GM12875 (cell line): ENCODE measurements around the gene RRP9.

Experiments
- H3K4me3 ChIP-seq: one replicate; pipeline ENCODE4 v1.5.1; 2011; ENCODE audit warnings: low read depth, low read length, control low read depth
- TF ChIP-seq, protein P1 (sequence below): IDR thresholded peaks from 2 replicates; pipeline ENCODE4 v1.5.1; 2011; ENCODE audit warnings: low read depth, mild to moderate bottlenecking, control low read depth, inconsistent platforms, low read length, moderate library complexity, borderline replicate concordance; ENCODE audit not compliant: insufficient read depth

The RRP9 gene

GRCh38 chr3:51954713-51955112 is 13.0 kb upstream of the RRP9 start:
- no peak overlapping the region for H3K4me3 ChIP-seq
- TF ChIP-seq, protein P1, sequence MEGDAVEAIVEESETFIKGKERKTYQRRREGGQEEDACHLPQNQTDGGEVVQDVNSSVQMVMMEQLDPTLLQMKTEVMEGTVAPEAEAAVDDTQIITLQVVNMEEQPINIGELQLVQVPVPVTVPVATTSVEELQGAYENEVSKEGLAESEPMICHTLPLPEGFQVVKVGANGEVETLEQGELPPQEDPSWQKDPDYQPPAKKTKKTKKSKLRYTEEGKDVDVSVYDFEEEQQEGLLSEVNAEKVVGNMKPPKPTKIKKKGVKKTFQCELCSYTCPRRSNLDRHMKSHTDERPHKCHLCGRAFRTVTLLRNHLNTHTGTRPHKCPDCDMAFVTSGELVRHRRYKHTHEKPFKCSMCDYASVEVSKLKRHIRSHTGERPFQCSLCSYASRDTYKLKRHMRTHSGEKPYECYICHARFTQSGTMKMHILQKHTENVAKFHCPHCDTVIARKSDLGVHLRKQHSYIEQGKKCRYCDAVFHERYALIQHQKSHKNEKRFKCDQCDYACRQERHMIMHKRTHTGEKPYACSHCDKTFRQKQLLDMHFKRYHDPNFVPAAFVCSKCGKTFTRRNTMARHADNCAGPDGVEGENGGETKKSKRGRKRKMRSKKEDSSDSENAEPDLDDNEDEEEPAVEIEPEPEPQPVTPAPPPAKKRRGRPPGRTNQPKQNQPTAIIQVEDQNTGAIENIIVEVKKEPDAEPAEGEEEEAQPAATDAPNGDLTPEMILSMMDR: no peak

DNA sequence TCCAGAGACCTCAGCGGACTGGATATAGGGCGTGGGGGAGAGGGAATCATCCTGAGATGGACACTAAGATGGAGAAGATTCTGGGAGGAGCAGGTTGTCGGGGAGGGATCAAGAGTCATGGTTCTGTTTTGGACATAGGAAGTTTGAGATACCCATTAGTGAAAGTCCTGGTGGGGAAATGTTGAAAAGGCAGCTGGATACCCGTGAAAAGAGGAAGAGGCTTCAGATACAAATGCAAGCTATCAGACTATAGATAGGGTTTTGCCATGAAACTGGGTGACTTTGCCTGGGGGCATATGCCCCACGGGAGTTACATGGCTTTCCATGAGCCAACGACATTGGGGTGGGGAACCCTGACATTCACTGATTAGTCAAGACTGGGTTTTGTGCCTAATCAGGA is 12.4 kb upstream of the RRP9 start:
- H3K4me3 ChIP-seq: no peak overlapping the region
- TF ChIP-seq, protein P1: no peak

GRCh38 chr3:51953445-51953844 is 11.7 kb upstream of the RRP9 start:
- H3K4me3 ChIP-seq: no peak overlapping the region
- TF ChIP-seq, protein P1: no peak

DNA sequence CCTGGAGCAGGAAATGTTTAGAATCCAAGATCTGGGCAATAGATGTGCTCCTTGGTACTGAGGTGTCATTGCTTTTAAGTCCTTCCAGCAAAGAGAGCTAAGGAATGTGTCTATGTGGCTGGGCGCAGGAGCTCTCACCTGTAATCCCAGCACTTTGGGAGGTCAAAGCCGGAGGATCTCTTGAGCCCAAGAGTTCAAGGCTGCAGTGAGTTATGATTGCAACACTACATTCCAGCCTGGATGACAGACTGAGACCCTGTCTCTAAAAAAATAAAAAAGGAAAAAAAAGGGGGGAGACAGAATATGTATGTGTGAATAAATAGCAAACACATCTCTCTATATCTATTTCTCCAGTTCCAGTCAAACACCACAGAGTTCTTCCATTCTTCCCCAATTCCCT is 9.2 kb upstream of the RRP9 start:
- TF ChIP-seq, protein P1: no peak

GRCh38 chr3:51949121-51949520 is 7.4 kb upstream of the RRP9 start:
- TF ChIP-seq, protein P1: no peak
- H3K4me3 ChIP-seq: no peak overlapping the region

More for the DNA sequence above, 9.2 kb upstream of the RRP9 start:
- H3K4me3 ChIP-seq: no peak overlapping the region

- TF ChIP-seq, protein P1: no peak
- no peak overlapping the region for H3K4me3 ChIP-seq
Observed at GRCh38 chr3:51948016-51948580, 6.4 kb upstream of the RRP9 start.

DNA sequence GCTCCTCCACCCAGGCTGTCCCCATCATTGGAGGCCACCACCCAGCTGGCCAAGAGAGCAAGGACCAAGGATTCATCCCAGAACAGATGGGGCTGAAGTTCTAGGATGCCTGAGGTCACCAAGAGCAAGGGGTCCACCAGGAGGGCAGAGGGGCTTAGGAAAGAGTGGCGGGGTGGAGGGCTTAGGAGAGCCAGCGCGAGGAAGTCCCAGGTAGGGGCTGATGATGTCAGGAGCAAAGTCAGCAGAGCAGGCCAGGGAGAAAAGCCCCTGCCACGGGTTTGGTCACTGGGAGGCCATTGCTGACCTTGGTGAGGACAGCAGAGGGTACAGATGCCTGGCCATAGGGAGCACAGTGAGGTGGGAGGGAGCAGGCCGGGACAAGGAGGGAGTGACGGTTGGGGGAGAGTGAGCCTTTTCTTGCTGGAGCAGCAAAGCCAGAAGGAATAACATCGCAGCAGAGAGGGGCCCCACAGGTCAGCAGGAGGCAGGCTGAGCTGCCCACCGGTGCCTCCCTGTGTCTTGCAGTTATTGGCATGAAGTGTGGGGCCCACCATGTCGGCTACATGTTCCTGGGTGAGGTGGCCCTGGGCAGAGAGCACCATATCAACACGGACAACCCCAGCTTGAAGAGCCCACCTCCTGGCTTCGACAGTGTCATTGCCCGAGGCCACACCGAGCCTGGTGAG is 5.7 kb upstream of the RRP9 start:
- TF ChIP-seq, protein P1: no peak

More for the DNA sequence above, 5.7 kb upstream of the RRP9 start:
- no peak overlapping the region for H3K4me3 ChIP-seq
